ENCODE data around the gene RPS16. TPM values are rescaled to one million over a fixed set of nuclear protein-coding genes. Genes with fewer than 3 reads are reported as not detected.
A peak's percentile ranks its signal among the peaks of the same experiment; 100 is the strongest.

Gene RPS16
- 1,000 to 10,000 TPM; 1,032 to 1,330 TPM for total RNA-seq

GRCh38 chr19:39435499-39436349 lies at the start of gene RPS16:
Gene RPS16, minus strand, starts transcription at chr19:39435949. Its CDS starts 54 bp downstream, at chr19:39435895.
- no peak for TF ChIP-seq CTCF (IDR thresholded peaks at IDR 0.05)
- peaks cover 35% of the 10 kb centered on the region for H3K36me3 ChIP-seq
- DNase-seq (ENCODE audit: low spot score): peak; percentile 97
- no peaks in the 10 kb centered on the region for H3K27me3 ChIP-seq
- peak within 1 kb of the TSS; percentile 86 to 88 for H3K27ac ChIP-seq
- H3K4me3 ChIP-seq: peak within 1 kb of the TSS; percentile 89 to 96
- H3K4me1 ChIP-seq: peaks cover 0 to 36% of the 10 kb centered on the region in 2 donors
- H3K9me3 ChIP-seq: no peaks in the 10 kb centered on the region

- peaks cover 22% of the 10 kb centered on the region for H3K36me3 ChIP-seq
Observed at GRCh38 chr19:39483141-39483540, 47.4 kb upstream of the RPS16 start.

GRCh38 chr19:39481676-39482075 lies 45.9 kb upstream of the RPS16 start:
- no peaks in the 10 kb centered on the region for H3K27me3 ChIP-seq
- no peak overlapping the region for H3K27ac ChIP-seq
- H3K9me3 ChIP-seq: no peaks in the 10 kb centered on the region
- peaks cover 12% of the 10 kb centered on the region for H3K36me3 ChIP-seq
- peaks cover 0 to 17% of the 10 kb centered on the region in 2 donors for H3K4me1 ChIP-seq
- peak overlapping the region; percentile 68 to 99 for H3K4me3 ChIP-seq
- no peak for TF ChIP-seq CTCF (IDR thresholded peaks at IDR 0.05)
- DNase-seq (ENCODE audit: low spot score): no peak

More at GRCh38 chr19:39483141-39483540, 47.4 kb upstream of the RPS16 start:
- DNase-seq (ENCODE audit: low spot score): no peak
- Histone ChIP-seq H3K4me3 (no peak overlapping the region), H3K4me1 (peaks cover 0 to 17% of the 10 kb centered on the region in 2 donors), H3K27me3 (no peaks in the 10 kb centered on the region), H3K27ac (no peak overlapping the region), H3K9me3 (no peaks in the 10 kb centered on the region)
- TF ChIP-seq CTCF (IDR thresholded peaks at IDR 0.05): no peak

- no peak for TF ChIP-seq CTCF (IDR thresholded peaks at IDR 0.05)
- Histone ChIP-seq H3K27me3 (no peaks in the 10 kb centered on the region), H3K36me3 (peaks cover 10% of the 10 kb centered on the region), H3K4me1 (peaks cover 0 to 17% of the 10 kb centered on the region in 2 donors), H3K27ac (peak overlapping the region; percentile 63 to 85), H3K4me3 (peak overlapping the region; percentile 68 to 99), H3K9me3 (no peaks in the 10 kb centered on the region)
- no peak for DNase-seq (ENCODE audit: low spot score)
Observed at GRCh38 chr19:39481229-39481545, 45.4 kb upstream of the RPS16 start.

GRCh38 chr19:39480337-39481228 lies 44.8 kb upstream of the RPS16 start, which contains the start of gene TIMM50:
Gene TIMM50, plus strand, starts transcription at chr19:39480838. Its CDS starts 16 bp downstream, at chr19:39480854.
- Histone ChIP-seq H3K9me3 (no peaks in the 10 kb centered on the region), H3K36me3 (peaks cover 10% of the 10 kb centered on the region), H3K27me3 (no peaks in the 10 kb centered on the region), H3K27ac (peak within 1 kb of the TSS; percentile 63 to 85), H3K4me3 (peak within 1 kb of the TSS; percentile 68 to 99), H3K4me1 (peaks cover 0 to 19% of the 10 kb centered on the region in 2 donors)
- TF ChIP-seq CTCF (IDR thresholded peaks at IDR 0.05): peak in 1 of 2 donors; percentile 22
- peak; percentile 98 for DNase-seq (ENCODE audit: low spot score)

Data from right atrium auricular region (tissue), 2 donors.